IMR-90 (cell line): ENCODE measurements around the gene LDLRAD4. TPM values are rescaled to one million over a fixed set of nuclear protein-coding genes. Genes with fewer than 3 reads are reported as not detected.

Experiments
- ATAC-seq: fragments of 200-7000 bp; cut with Tn5 transposase; 2 replicates; pipeline ENCODE4 v1.9.1; 2020; ENCODE audit warnings: low read depth, mild to moderate bottlenecking, moderate library complexity
- BruUV-seq: library from RNA; stranded (reverse); fragments of 400-500 nt; replicated peaks from 2 replicates; lab custom pipeline; 2021; lab: Mats Ljungman, UMichigan
- CTCF ChIA-PET: fragments of 300-600 bp; formaldehyde crosslinking; extraction: SDS; loops from one replicate; lab custom pipeline; 2021; ENCODE audit warnings: antibody characterized with exemption; lab: Yijun Ruan, JAX
- POLR2A ChIA-PET: fragments of 300-600 bp; sonication (Branson Sonifier 250); formaldehyde crosslinking; loops from one replicate; lab custom pipeline; 2022; ENCODE audit warnings: antibody characterized with exemption; ENCODE audit not compliant: unreplicated experiment; lab: Charles Lee
- DNase-seq: peaks from one replicate; pipeline ENCODE4 v3.0.0; 2013
- H2AFZ ChIP-seq: replicated peaks from 2 replicates; pipeline ENCODE3; 2013; ENCODE audit warnings: low read length, mild to moderate bottlenecking; ENCODE audit not compliant: poor library complexity
- H2AK5ac ChIP-seq: 2 replicates; pipeline ENCODE4 v1.6.1; 2013; ENCODE audit warnings: low read depth, low read length, inconsistent platforms
- H2AK9ac ChIP-seq: replicated peaks from 2 replicates; pipeline ENCODE3; 2013; ENCODE audit warnings: mild to moderate bottlenecking, low read depth, low read length, moderate library complexity; ENCODE audit not compliant: poor library complexity
- H2BK120ac ChIP-seq: 2 replicates; pipeline ENCODE4 v1.6.1; 2013; ENCODE audit warnings: low read depth, low read length, inconsistent platforms
- H2BK15ac ChIP-seq: 3 replicates; pipeline ENCODE4 v1.6.1; 2013; ENCODE audit warnings: low read depth, low read length, inconsistent platforms
- H2BK20ac ChIP-seq: 2 replicates; pipeline ENCODE4 v1.6.1; 2013; ENCODE audit warnings: low read depth, mild to moderate bottlenecking, inconsistent platforms, low read length, moderate library complexity
- H2BK5ac ChIP-seq: 2 replicates; pipeline ENCODE4 v1.6.1; 2013; ENCODE audit warnings: mild to moderate bottlenecking, low read depth, low read length, inconsistent platforms; ENCODE audit not compliant: poor library complexity, severe bottlenecking
- H3K14ac ChIP-seq: replicated peaks from 2 replicates; pipeline ENCODE4 v1.6.1; 2013; ENCODE audit warnings: low read depth, low read length, inconsistent platforms
- H3K18ac ChIP-seq: 2 replicates; pipeline ENCODE4 v1.6.1; 2013; ENCODE audit warnings: low read depth, low read length, control low read depth
- H3K23ac ChIP-seq: 2 replicates; pipeline ENCODE4 v1.6.1; 2013; ENCODE audit warnings: low read depth, low read length, inconsistent platforms
- H3K27ac ChIP-seq: 2 replicates; pipeline ENCODE4 v1.5.1; 2013; ENCODE audit warnings: mild to moderate bottlenecking, control low read depth, low read length; ENCODE audit not compliant: insufficient read depth
- H3K27me3 ChIP-seq: 2 replicates; pipeline ENCODE4 v1.6.1; 2013; ENCODE audit warnings: low read length; ENCODE audit not compliant: control insufficient read depth, insufficient read depth
- H3K36me3 ChIP-seq: 2 replicates; pipeline ENCODE4 v1.6.1; 2013; ENCODE audit warnings: low read length, mixed read lengths; ENCODE audit not compliant: control insufficient read depth, insufficient read depth
- H3K4ac ChIP-seq: 2 replicates; pipeline ENCODE4 v1.6.1; 2013; ENCODE audit warnings: low read depth, low read length, inconsistent platforms
- H3K4me1 ChIP-seq: 2 replicates; pipeline ENCODE4 v1.6.1; 2013; ENCODE audit warnings: low read length, mixed read lengths; ENCODE audit not compliant: control insufficient read depth, insufficient read depth
- H3K4me2 ChIP-seq: 2 replicates; pipeline ENCODE4 v1.6.1; 2013; ENCODE audit warnings: low read depth, mild to moderate bottlenecking, control low read depth, low read length, moderate library complexity
- H3K4me3 ChIP-seq: 2 replicates; pipeline ENCODE4 v1.5.1; 2013; ENCODE audit warnings: low read depth, mild to moderate bottlenecking, control low read depth, low read length, moderate library complexity; ENCODE audit not compliant: insufficient read depth
- H3K56ac ChIP-seq: 2 replicates; pipeline ENCODE4 v1.6.1; 2013; ENCODE audit warnings: low read length, inconsistent platforms; ENCODE audit not compliant: insufficient read depth; ENCODE audit errors: extremely low read depth
- H3K79me1 ChIP-seq, 2 experiments: 2 replicates each; pipeline ENCODE4 v1.6.1; 2013; ENCODE audit warnings: low read length in 2 of 2, inconsistent platforms in 1 of 2, low read depth in 1 of 2
- H3K9ac ChIP-seq: 2 replicates; pipeline ENCODE4 v1.6.1; 2013; ENCODE audit warnings: low read depth, low read length, control low read depth
- H3K9me1 ChIP-seq: 2 replicates; pipeline ENCODE4 v1.6.1; 2013; ENCODE audit warnings: low read length, inconsistent platforms; ENCODE audit not compliant: insufficient read depth
- H3K9me3 ChIP-seq: 2 replicates; pipeline ENCODE4 v1.6.1; 2013; ENCODE audit warnings: low read length; ENCODE audit not compliant: control insufficient read depth, insufficient read depth
- H4K20me1 ChIP-seq: 2 replicates; pipeline ENCODE4 v1.6.1; 2013; ENCODE audit warnings: low read length, inconsistent platforms; ENCODE audit not compliant: insufficient read depth
- H4K5ac ChIP-seq: 2 replicates; pipeline ENCODE4 v1.6.1; 2013; ENCODE audit warnings: mild to moderate bottlenecking, low read depth, low read length, control low read depth
- H4K8ac ChIP-seq, 2 experiments: 2 replicates each; pipeline ENCODE4 v1.6.1; 2013; ENCODE audit warnings: low read depth in 2 of 2, low read length in 2 of 2, control low read depth in 1 of 2, inconsistent platforms in 1 of 2
- H4K91ac ChIP-seq: 2 replicates; pipeline ENCODE4 v1.6.1; 2013; ENCODE audit warnings: low read depth, low read length, inconsistent platforms; ENCODE audit not compliant: insufficient read depth
- BHLHE40 ChIP-seq: fragments of 150-350 bp; IDR thresholded peaks from 2 replicates; pipeline ENCODE4 v1.6.1; 2016; ENCODE audit warnings: mild to moderate bottlenecking, low read depth, low read length
- CEBPB ChIP-seq: IDR thresholded peaks from 2 replicates; pipeline ENCODE4 v1.6.1; 2012; ENCODE audit warnings: low read depth, low read length, improper control_type of control experiment
- CHD1 ChIP-seq: IDR thresholded peaks from 2 replicates; pipeline ENCODE4 v1.6.1; 2012; ENCODE audit warnings: low read depth, low read length, improper control_type of control experiment
- ELK1 ChIP-seq: fragments of 150-350 bp; IDR thresholded peaks from 2 replicates; pipeline ENCODE4 v1.6.1; 2016; ENCODE audit warnings: low read depth, mild to moderate bottlenecking, low read length, moderate library complexity, borderline replicate concordance
- FOS ChIP-seq: fragments of 150-350 bp; IDR thresholded peaks from 2 replicates; pipeline ENCODE4 v1.6.1; 2016; ENCODE audit warnings: low read depth, low read length
- MAFK ChIP-seq: IDR thresholded peaks from 2 replicates; pipeline ENCODE4 v1.6.1; 2012; ENCODE audit warnings: low read depth, low read length, improper control_type of control experiment
- NFE2L2 ChIP-seq: fragments of 150-350 bp; IDR thresholded peaks from 2 replicates; pipeline ENCODE4 v1.6.1; 2016; ENCODE audit warnings: low read depth, mild to moderate bottlenecking, low read length
- POLR2A ChIP-seq: IDR thresholded peaks from 2 replicates; pipeline ENCODE4 v1.6.1; 2012; ENCODE audit warnings: mild to moderate bottlenecking, low read depth, low read length
- RAD21 ChIP-seq: IDR thresholded peaks from 2 replicates; pipeline ENCODE4 v1.6.1; 2012; ENCODE audit warnings: low read length, improper control_type of control experiment
- WGBS, 2 experiments: methylation state at CpG; one replicate each; pipeline versions ENCODE4 v1.1.5 to v1.1.7; 2013; ENCODE audit warnings: missing lambda C conversion rate in 2 of 2; ENCODE audit not compliant: insufficient read length in 1 of 2; ENCODE audit errors: extremely low coverage in 2 of 2; 5-methylcytosine and 5-hydroxymethylcytosine counted together
- dilution Hi-C: fragments of 300-500 bp; cut with HindIII; formaldehyde crosslinking; loops from one replicate; pipeline ENCODE4 v1.14.3; 2018; ENCODE audit warnings: low sequenced_read_pairs; ENCODE audit not compliant: unreplicated experiment
- in situ Hi-C: fragments of 300-500 bp; cut with MboI; formaldehyde crosslinking; loops from 3 replicates; pipeline ENCODE4 v1.14.3; 2019; ENCODE audit warnings: low sequenced_read_pairs, inconsistent platforms, mixed read lengths
- intact Hi-C: fragments of 100-400 bp; cut with micrococcal nuclease; formaldehyde crosslinking; loops from 2 replicates; pipeline ENCODE4 v1.10.0; 2022
- polyA plus RNA-seq, 3 experiments: library from polyadenylated mRNA; depleted of rRNA; stranded (reverse); fragments of >200 nt; gene quantifications; 2 replicates each; pipeline ENCODE4 v1.2.3, GENCODE V29; 2012; ENCODE audit warnings: low replicate concordance in 1 of 3
- total RNA-seq: library from RNA; depleted of rRNA; stranded (reverse); fragments of >200 nt; gene quantifications from 2 replicates; pipeline ENCODE4 v1.2.3, GENCODE V29; 2012

LDLRAD4 gene
- total and polyA plus RNA-seq, 2 of the 4 experiments (the other 2 are of a cell fraction), result not detected

DNA sequence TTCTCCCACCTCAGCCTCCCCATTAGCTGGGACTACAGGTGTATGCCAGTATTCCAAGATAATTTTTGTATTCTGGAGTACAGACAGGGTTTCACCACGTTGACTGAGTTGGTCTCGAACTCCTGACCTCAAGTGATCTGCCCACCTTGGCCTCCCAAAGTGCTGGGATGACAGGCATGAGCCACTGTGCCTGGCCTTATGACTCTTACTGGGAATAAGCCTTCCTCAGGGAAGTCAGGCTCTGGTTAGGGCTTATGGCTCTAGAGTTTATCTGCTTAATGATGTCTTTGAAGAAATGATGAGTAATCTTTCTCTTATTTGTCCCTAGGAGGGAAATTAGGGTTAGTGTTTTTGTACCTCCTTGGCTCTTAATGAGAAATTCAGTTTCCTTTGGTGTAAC lies 320.1 kb downstream of the LDLRAD4 start:
- WGBS, 2 experiments, result no CpG with 5 or more reads among the region's 2 CpGs
- Histone ChIP-seq H4K5ac (no peak overlapping the region), H3K23ac (no peak overlapping the region), H3K4me3 (no peak overlapping the region), H3K4me1 (no peaks in the 10 kb centered on the region), H3K14ac (no peak overlapping the region), H2BK5ac (no peak overlapping the region), H2BK20ac (no peak overlapping the region), H3K4me2 (no peak overlapping the region), H3K27ac (no peak overlapping the region), H3K18ac (no peak overlapping the region), H3K9ac (no peak overlapping the region), H2AK5ac (no peak overlapping the region), H3K56ac (no peak overlapping the region), H3K4ac (no peak overlapping the region), H2AFZ (no peak overlapping the region), H3K9me3 (no peaks in the 10 kb centered on the region), H4K8ac (no peak overlapping the region), H2BK120ac (no peak overlapping the region), H3K36me3 (no peaks in the 10 kb centered on the region), H3K9me1 (no peaks in the 10 kb centered on the region), H2BK15ac (no peak overlapping the region), H4K91ac (no peak overlapping the region), H3K79me1 (no peaks in the 10 kb centered on the region), H4K20me1 (no peaks in the 10 kb centered on the region), H3K27me3 (peaks cover 2% of the 10 kb centered on the region), H2AK9ac (no peak overlapping the region)
- BruUV-seq, result no TSS peak
- DNase-seq (no peak), ATAC-seq (no peak)
- TF ChIP-seq CHD1 (no peak), RAD21 (no peak), NFE2L2 (no peak), MAFK (no peak), ELK1 (no peak), BHLHE40 (no peak), CEBPB (no peak), FOS (no peak), POLR2A (no peak)
- POLR2A ChIA-PET, result interaction anchor here (0.6 kb wide), 1 partner anchor 217 kb away, joined by 14 read pairs; no protein-coding TSS in a partner anchor
- dilution Hi-C loops (no loop called here), intact Hi-C loops (loop anchor here (10.0 kb wide), 1 partner anchor 534 kb away; no protein-coding TSS in a partner anchor), in situ Hi-C loops (no loop called here)
- CTCF ChIA-PET, result interaction anchor here (0.6 kb wide), 1 partner anchor 10 kb away, joined by 3 read pairs; no protein-coding TSS in a partner anchor
